ENCODE measurements around the gene FBXO41. TPM values are rescaled to one million over a fixed set of nuclear protein-coding genes. Genes with fewer than 3 reads are reported as not detected.
A peak's percentile ranks its signal among the peaks of the same experiment; 100 is the strongest.

Gene FBXO41
- total RNA-seq, 2 donors from 2014 or later: 3.5 to 6.1 TPM

DNA sequence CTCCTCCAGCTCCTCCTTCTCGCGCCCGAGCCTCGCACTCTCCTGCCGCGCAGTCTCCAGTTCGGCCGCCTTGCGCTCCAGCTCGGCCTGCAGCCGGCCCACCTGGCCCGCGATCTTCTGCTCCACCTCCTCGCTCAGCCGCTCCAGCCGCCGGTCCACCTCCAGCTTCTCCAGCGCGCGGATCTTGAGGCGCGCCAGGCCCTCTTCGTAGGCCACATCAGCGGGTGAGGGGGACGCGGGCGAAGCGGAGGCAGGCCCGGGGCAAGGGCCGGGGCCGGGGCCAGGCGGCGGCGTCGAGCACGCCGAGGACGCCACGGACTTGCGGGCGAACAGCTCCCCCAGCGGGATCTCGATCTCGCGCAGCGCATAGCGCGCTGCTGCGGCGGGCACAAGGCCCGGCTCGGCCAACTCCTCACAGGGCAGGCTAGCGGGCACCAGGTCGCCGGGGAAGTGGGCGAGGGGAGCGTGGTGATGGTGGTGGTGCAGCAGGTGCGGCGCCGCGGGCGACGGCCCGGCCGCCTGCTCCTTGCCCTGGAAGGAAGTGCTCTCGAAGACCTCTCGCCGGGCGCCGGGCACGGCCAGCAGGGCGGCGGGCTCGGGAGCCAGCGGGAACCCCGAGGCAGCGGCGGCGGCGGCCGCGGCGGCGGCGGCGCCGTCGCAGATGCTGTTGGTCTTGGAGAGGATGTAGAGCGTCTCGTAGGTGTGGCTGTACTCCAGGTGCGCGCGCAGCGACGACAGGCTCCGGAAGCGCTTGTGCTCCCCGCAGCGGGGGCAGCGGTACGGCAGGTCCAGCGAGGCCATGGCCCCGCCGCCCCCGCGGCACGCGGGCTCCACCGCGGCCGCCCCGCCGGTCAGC lies 15.2 kb downstream of the FBXO41 start:
- no peaks in the 10 kb centered on the region for H3K9me3 ChIP-seq
- H3K27ac ChIP-seq: no peak overlapping the region
- ATAC-seq (ENCODE audit: insufficient number of reproducible peaks, low FRiP score, low read depth) (no peak), DNase-seq (ENCODE audit: low spot score) (no peak)
- no peaks in the 10 kb centered on the region for H3K27me3 ChIP-seq (replicated peaks; ENCODE audit: insufficient read depth)
- H3K36me3 ChIP-seq: no peaks in the 10 kb centered on the region
- TF ChIP-seq, protein P1, sequence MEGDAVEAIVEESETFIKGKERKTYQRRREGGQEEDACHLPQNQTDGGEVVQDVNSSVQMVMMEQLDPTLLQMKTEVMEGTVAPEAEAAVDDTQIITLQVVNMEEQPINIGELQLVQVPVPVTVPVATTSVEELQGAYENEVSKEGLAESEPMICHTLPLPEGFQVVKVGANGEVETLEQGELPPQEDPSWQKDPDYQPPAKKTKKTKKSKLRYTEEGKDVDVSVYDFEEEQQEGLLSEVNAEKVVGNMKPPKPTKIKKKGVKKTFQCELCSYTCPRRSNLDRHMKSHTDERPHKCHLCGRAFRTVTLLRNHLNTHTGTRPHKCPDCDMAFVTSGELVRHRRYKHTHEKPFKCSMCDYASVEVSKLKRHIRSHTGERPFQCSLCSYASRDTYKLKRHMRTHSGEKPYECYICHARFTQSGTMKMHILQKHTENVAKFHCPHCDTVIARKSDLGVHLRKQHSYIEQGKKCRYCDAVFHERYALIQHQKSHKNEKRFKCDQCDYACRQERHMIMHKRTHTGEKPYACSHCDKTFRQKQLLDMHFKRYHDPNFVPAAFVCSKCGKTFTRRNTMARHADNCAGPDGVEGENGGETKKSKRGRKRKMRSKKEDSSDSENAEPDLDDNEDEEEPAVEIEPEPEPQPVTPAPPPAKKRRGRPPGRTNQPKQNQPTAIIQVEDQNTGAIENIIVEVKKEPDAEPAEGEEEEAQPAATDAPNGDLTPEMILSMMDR (IDR thresholded peaks at IDR 0.05): no peak
- peaks cover 4 to 6% of the 10 kb centered on the region in 2 donors for H3K4me1 ChIP-seq (ENCODE audit: control insufficient read depth in 1 of 2, low read depth in 2 of 2)
- peak overlapping the region; percentile 56 for H3K4me3 ChIP-seq

DNA sequence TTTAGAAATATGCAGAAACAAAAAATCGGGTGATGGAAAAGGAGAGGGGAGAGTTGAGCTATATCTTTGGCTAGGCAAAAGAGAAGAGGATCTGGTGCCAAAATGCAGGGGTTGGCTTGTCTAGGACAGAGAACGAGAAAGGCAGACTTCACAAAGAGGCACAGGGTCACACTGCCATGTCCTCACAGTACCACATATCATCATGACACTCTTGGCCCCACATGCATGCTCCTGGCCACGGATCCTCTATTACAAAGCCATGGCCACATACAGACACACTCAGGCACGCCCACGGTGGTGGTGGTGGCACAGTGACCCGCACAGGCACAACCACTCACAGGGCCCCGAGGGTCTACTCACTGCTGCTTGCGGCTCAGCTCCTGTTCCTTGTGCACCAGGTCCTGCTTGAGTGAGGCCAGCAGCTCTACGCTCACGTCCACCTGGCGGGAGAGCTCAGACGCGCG lies 15.9 kb downstream of the FBXO41 start:
- ATAC-seq (ENCODE audit: insufficient number of reproducible peaks, low FRiP score, low read depth): no peak
- H3K4me3 ChIP-seq: peak overlapping the region; percentile 56
- DNase-seq (ENCODE audit: low spot score): no peak

DNA sequence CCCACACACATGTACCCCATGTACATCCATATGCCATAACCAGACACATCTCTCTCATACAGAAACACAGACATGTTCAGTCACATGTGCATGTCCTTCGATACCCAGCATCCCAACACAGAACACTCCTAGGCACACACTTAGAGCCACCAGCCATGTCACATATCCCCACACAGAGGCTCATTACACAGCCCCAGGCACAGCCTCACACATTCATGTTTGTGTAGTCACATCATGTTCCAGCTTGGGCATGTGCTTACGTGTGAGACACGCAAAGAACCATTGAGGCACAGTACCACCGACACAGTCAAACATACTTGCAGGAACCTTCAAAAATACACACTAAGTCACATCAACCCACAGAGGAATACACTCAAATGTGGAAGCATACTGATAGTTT lies 17.3 kb downstream of the FBXO41 start:
- Histone ChIP-seq H3K9me3 (no peaks in the 10 kb centered on the region), H3K27me3 (replicated peaks; ENCODE audit: insufficient read depth) (no peaks in the 10 kb centered on the region), H3K4me3 (no peak overlapping the region), H3K36me3 (no peaks in the 10 kb centered on the region), H3K4me1 (ENCODE audit: control insufficient read depth in 1 of 2, low read depth in 2 of 2) (peaks cover 4 to 6% of the 10 kb centered on the region in 2 donors), H3K27ac (no peak overlapping the region)
- DNase-seq (ENCODE audit: low spot score) (no peak), ATAC-seq (ENCODE audit: insufficient number of reproducible peaks, low FRiP score, low read depth) (no peak)
- TF ChIP-seq, protein P1 (IDR thresholded peaks at IDR 0.05): no peak

More for the DNA sequence above, 15.9 kb downstream of the FBXO41 start:
- TF ChIP-seq, protein P1 (IDR thresholded peaks at IDR 0.05): no peak
- H3K36me3 ChIP-seq: no peaks in the 10 kb centered on the region
- H3K27ac ChIP-seq: no peak overlapping the region
- H3K9me3 ChIP-seq: no peaks in the 10 kb centered on the region
- no peaks in the 10 kb centered on the region for H3K27me3 ChIP-seq (replicated peaks; ENCODE audit: insufficient read depth)
- peaks cover 4 to 6% of the 10 kb centered on the region in 2 donors for H3K4me1 ChIP-seq (ENCODE audit: control insufficient read depth in 1 of 2, low read depth in 2 of 2)

DNA sequence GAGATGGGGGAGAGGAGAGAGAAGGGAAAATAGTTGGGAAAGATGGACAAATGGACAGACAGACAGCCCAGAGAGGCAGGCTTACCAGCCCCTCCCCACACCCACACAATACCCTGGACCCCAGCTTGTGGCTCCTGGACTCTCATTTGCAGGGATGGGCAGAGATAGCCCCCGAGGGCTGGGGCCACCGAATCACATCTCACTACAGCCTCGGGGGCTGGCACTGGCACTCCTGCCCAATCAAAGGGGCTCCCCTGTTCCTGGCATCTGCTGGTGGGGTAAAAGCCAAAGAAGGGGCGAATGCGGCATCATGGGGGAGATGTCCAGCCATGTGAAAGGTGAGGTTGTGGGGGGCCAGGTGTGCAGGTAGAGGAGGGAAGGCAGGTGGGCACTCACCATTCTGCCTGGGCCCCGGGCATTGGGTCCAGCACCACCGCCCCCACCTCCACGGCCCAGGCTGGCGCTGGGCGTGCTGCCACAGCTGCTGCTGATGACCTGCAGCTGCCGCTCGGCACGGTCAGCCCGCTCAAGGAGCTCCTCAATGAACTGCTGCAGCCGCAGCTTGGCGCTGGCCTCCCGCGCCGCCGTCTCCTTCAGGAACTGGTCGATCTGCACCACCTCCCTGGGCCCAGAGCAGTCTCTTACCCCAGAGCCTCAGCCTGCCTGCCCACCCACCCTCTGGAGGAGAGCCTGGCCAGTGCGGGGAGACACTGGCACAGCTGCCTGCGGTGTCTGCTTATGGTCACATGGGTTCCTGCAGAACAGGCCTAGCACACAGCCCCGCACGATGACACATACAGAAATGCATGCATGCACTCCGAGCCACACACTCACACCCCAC lies 18.0 kb downstream of the FBXO41 start:
- TF ChIP-seq, protein P1 (IDR thresholded peaks at IDR 0.05): no peak
- DNase-seq (ENCODE audit: low spot score): no peak
- Histone ChIP-seq H3K9me3 (no peaks in the 10 kb centered on the region), H3K4me3 (no peak overlapping the region), H3K36me3 (no peaks in the 10 kb centered on the region), H3K27me3 (replicated peaks; ENCODE audit: insufficient read depth) (no peaks in the 10 kb centered on the region), H3K27ac (no peak overlapping the region), H3K4me1 (ENCODE audit: control insufficient read depth in 1 of 2, low read depth in 2 of 2) (peaks cover 4 to 6% of the 10 kb centered on the region in 2 donors)
- ATAC-seq (ENCODE audit: insufficient number of reproducible peaks, low FRiP score, low read depth): no peak
